SU-DHL-6 (cell line): ENCODE measurements around the gene RPS6KA2.

Experiments
- CTCF ChIP-seq: fragments of 200-600 bp; sonication (generic); IDR thresholded peaks from one replicate; pipeline ENCODE4 v1.5.1; 2017; ENCODE audit warnings: antibody characterized with exemption, mild to moderate bottlenecking, low read length, moderate library complexity; ENCODE audit not compliant: insufficient read depth, poor library complexity, severe bottlenecking
- EZH2phosphoT487 ChIP-seq: fragments of 200-600 bp; sonication (generic), shearing (Covaris generic); conservative IDR thresholded peaks from 2 replicates; pipeline ENCODE4 v1.6.1; 2018; ENCODE audit warnings: mild to moderate bottlenecking, antibody characterized with exemption, low read length, moderate library complexity, mixed read lengths

- TF ChIP-seq CTCF: no peak
- TF ChIP-seq EZH2phosphoT487: no peak
These were observed 164.5 kb downstream of the RPS6KA2 start for GRCh38 chr6:166462461-166463135.
